ENCODE results near the gene APOH. TPM values are rescaled to one million over a fixed set of nuclear protein-coding genes. Genes with fewer than 3 reads are reported as not detected.
A peak's percentile ranks its signal among the peaks of the same experiment; 100 is the strongest.

The APOH gene
- total and polyA plus RNA-seq, 2 of the 13 experiments (the other 11 are each of a cell fraction or from before 2014, with no cell fraction given), result 4,846 to 5,748 TPM

- TF ChIP-seq POGK (CRISPR knock-in tag; conservative IDR thresholded peaks at IDR 0.05) (peak; percentile 51; the same call in 1 of the 2 replicates), CREM (IDR thresholded peaks at IDR 0.05) (no peak), CREM (CRISPR knock-in tag; IDR thresholded peaks at IDR 0.05) (no peak), IKZF1 (IDR thresholded peaks at IDR 0.05) (no peak), ZNF558 (CRISPR knock-in tag; IDR thresholded peaks at IDR 0.05; ENCODE audit: borderline replicate concordance) (no peak; the same call in 1 of the 2 replicates), ZBTB10 (CRISPR knock-in tag; IDR thresholded peaks at IDR 0.05; ENCODE audit: borderline replicate concordance) (no peak), FOXP1 (IDR thresholded peaks at IDR 0.05) (no peak), FOXP1 (CRISPR knock-in tag; IDR thresholded peaks at IDR 0.05) (no peak), ISL2 (CRISPR knock-in tag; IDR thresholded peaks at IDR 0.05) (no peak), ZNF710 (CRISPR knock-in tag; IDR thresholded peaks at IDR 0.05; ENCODE audit: borderline replicate concordance) (no peak), ZNF274 (CRISPR knock-in tag; IDR thresholded peaks at IDR 0.05) (peak; percentile 40; the same call in 1 of the 2 replicates), FOXK1 (CRISPR knock-in tag; IDR thresholded peaks at IDR 0.05; ENCODE audit: borderline replicate concordance, low read depth) (0 out of 2 replicates have a peak, but pooled peaks have one; percentile 68), REPIN1 (CRISPR knock-in tag; IDR thresholded peaks at IDR 0.05; ENCODE audit: borderline replicate concordance, low read depth) (no peak), ESRRA (CRISPR knock-in tag; IDR thresholded peaks at IDR 0.05; ENCODE audit: low read depth) (no peak), ZNF672 (CRISPR knock-in tag; IDR thresholded peaks at IDR 0.05) (no peak), ZNF337 (CRISPR knock-in tag; IDR thresholded peaks at IDR 0.05; ENCODE audit: borderline replicate concordance, low read depth) (peak; percentile 13; the same call in 1 of the 2 replicates), ZNF121 (CRISPR knock-in tag; IDR thresholded peaks at IDR 0.05) (peak; percentile 41; the same call in 1 of the 2 replicates), ZNF616 (CRISPR knock-in tag; IDR thresholded peaks at IDR 0.05; ENCODE audit: low read depth) (no peak), ZNF781 (CRISPR knock-in tag; IDR thresholded peaks at IDR 0.05; ENCODE audit: borderline replicate concordance, not compliant biosample characterization) (peak; percentile 65), NR2F1 (CRISPR knock-in tag; IDR thresholded peaks at IDR 0.05) (no peak), ETV6 (CRISPR knock-in tag; conservative IDR thresholded peaks at IDR 0.05) (no peak), RARA (CRISPR knock-in tag; IDR thresholded peaks at IDR 0.05) (no peak), SALL2 (CRISPR knock-in tag; IDR thresholded peaks at IDR 0.05) (no peak; the same call in 1 of the 2 replicates)
These were observed 37.4 kb downstream of the APOH start, which contains the start of gene CEP112 (continued) for GRCh38 chr17:66191593-66192377.

All from HepG2 (cell line).